ENCODE data around the gene ZNF337. TPM values are rescaled to one million over a fixed set of nuclear protein-coding genes. Genes with fewer than 3 reads are reported as not detected.
"Not testable (repeated sequence)": the region's sequence is repeated elsewhere in the genome, so short reads cannot be mapped to it uniquely, and the experiment has no call there.

The ZNF337 gene
- total and polyA plus RNA-seq, 4 donors: 6.8 to 32.6 (median 10.3) TPM

DNA sequence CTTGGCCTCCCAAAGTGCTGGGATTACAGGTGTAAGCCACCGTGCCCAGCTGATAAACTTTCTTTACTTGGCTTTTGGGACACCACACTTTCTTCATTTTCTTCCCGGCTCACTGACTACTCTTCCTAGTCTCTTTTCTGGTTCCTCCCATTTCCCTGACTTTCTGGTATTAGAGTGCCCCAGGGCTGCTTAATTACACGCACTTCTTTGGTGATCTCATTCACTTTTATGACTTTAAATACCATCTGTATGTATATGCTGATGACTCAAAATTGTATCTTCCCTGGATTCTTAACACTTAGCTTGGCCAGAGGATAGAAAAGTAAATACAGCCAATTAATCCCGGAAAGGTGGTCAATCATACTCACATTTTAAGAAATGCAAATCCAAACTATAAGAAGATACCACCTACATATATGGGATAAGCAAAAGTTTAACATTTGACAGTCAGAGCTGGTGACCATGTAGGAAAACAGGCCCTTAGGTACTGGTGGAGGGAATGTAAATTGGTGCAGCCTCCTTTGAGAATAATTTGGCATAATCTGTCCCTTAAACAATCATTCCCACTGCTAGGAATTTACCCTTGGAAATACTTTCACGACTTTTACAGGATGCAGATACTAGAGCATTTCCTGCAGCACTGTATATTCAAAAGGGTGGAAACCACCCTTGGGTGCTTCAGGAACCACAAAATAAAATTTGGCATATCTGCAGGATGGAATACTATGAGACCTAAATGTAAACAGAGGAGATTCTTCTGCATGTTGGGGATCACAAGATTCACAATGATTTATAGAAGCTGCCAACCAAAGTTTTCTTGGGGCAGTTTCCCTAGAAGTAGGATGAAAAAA is 63.5 kb downstream of the ZNF337 start:
- Histone ChIP-seq H3K36me3 (ENCODE audit: control insufficient read depth in 4 of 4, insufficient read depth in 4 of 4, low read length in 4 of 4) (no peaks in the 10 kb centered on the region), H3K27me3 (ENCODE audit: control insufficient read depth in 3 of 3, insufficient read depth in 3 of 3, low read length in 2 of 3) (no peaks in the 10 kb centered on the region), H3K4me1 (ENCODE audit: control insufficient read depth in 5 of 5, insufficient read depth in 5 of 5, low read length in 5 of 5) (no peaks in the 10 kb centered on the region), H3K9ac (ENCODE audit: insufficient read depth in 1 of 2, low read length in 2 of 2) (no peak overlapping the region), H3K27ac (ENCODE audit: low read depth in 1 of 2, low read length in 1 of 2) (no peak overlapping the region), H3K9me3 (ENCODE audit: control insufficient read depth in 4 of 4, insufficient read depth in 3 of 4, low read length in 3 of 4) (peaks cover 0 to 9% (median 0%) of the 10 kb centered on the region in 4 donors), H3K4me3 (no peak overlapping the region)
- TF ChIP-seq, protein P1, sequence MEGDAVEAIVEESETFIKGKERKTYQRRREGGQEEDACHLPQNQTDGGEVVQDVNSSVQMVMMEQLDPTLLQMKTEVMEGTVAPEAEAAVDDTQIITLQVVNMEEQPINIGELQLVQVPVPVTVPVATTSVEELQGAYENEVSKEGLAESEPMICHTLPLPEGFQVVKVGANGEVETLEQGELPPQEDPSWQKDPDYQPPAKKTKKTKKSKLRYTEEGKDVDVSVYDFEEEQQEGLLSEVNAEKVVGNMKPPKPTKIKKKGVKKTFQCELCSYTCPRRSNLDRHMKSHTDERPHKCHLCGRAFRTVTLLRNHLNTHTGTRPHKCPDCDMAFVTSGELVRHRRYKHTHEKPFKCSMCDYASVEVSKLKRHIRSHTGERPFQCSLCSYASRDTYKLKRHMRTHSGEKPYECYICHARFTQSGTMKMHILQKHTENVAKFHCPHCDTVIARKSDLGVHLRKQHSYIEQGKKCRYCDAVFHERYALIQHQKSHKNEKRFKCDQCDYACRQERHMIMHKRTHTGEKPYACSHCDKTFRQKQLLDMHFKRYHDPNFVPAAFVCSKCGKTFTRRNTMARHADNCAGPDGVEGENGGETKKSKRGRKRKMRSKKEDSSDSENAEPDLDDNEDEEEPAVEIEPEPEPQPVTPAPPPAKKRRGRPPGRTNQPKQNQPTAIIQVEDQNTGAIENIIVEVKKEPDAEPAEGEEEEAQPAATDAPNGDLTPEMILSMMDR (IDR thresholded peaks at IDR 0.05; ENCODE audit: control extremely low read depth, extremely low read depth): no peak
- no peak for ATAC-seq (ENCODE audit: insufficient read depth, low FRiP score)
- WGBS, 2 donors: 73 to 84% methylated on average over 5 of the region's 5 CpGs
- DNase-seq: no peak

DNA sequence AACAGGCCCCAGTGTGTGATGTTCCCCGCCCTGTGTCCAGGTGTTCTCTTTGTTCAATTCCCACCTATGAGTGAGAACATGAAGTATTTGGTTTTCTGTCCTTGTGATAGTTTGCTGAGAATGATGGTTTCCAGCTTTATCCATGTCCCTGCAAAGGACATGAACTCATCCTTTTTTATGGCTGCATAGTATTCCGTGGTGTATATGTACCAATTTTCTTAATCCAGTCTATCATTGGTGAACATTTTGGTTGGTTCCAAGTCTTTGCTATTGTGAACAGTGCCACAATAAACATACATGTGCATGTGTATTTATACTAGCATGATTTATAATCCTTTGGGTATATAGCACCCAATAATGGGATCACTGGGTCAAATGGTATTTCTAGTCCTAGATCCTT is 66.0 kb downstream of the ZNF337 start:
- not testable (repeated sequence) for H3K36me3 ChIP-seq (ENCODE audit: control insufficient read depth in 4 of 4, insufficient read depth in 4 of 4, low read length in 4 of 4); H3K4me1 ChIP-seq (ENCODE audit: control insufficient read depth in 5 of 5, insufficient read depth in 5 of 5, low read length in 5 of 5); ATAC-seq (ENCODE audit: insufficient read depth, low FRiP score); H3K27ac ChIP-seq (ENCODE audit: low read depth in 1 of 2, low read length in 1 of 2); H3K9me3 ChIP-seq (ENCODE audit: control insufficient read depth in 4 of 4, insufficient read depth in 3 of 4, low read length in 3 of 4); H3K4me3 ChIP-seq; DNase-seq; H3K9ac ChIP-seq (ENCODE audit: insufficient read depth in 1 of 2, low read length in 2 of 2); H3K27me3 ChIP-seq (ENCODE audit: control insufficient read depth in 3 of 3, insufficient read depth in 3 of 3, low read length in 2 of 3)
- WGBS, 2 donors: 95 to 97% methylated on average over 2 of the region's 2 CpGs

DNA sequence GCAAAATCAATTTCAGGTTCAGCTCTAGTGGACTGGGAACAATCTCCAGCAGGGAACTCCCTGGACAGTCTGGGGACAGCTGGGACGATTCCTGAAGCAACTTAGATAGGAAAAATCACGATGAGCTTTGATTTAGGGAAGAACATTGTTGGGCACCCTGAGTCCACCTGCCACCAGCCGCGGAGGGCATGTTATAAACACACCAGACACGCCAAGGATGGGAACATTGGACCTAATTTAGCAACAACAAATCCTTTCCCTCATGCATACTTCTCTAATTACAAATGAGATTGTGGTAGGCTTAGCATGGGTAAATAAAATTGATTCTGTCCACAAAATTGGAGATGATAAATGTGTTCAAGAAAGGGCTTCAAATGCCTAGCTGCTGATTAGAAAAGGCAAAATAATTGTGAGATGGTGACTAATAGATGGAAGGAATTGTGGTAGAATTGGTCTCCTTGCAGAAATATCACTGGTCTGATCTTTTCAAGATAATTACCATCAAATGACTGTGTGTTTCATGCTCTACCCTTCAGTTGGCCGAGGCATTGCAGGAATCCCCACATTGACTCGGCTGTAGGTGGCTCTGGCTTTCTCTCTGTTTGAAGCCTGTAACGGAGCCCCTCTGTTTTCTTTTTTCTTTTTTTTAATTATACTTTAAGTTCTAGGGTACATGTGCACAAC is 66.7 kb downstream of the ZNF337 start:
- Histone ChIP-seq H3K9ac (ENCODE audit: insufficient read depth in 1 of 2, low read length in 2 of 2) (no peak overlapping the region), H3K36me3 (ENCODE audit: control insufficient read depth in 4 of 4, insufficient read depth in 4 of 4, low read length in 4 of 4) (no peaks in the 10 kb centered on the region), H3K4me3 (no peak overlapping the region), H3K27me3 (ENCODE audit: control insufficient read depth in 3 of 3, insufficient read depth in 3 of 3, low read length in 2 of 3) (no peaks in the 10 kb centered on the region), H3K27ac (ENCODE audit: low read depth in 1 of 2, low read length in 1 of 2) (no peak overlapping the region), H3K4me1 (ENCODE audit: control insufficient read depth in 5 of 5, insufficient read depth in 5 of 5, low read length in 5 of 5) (no peaks in the 10 kb centered on the region), H3K9me3 (ENCODE audit: control insufficient read depth in 4 of 4, insufficient read depth in 3 of 4, low read length in 3 of 4) (no peaks in the 10 kb centered on the region)
- ATAC-seq (ENCODE audit: insufficient read depth, low FRiP score): no peak
- no peak for DNase-seq
- 84 to 92% methylated on average over 8 of the region's 8 CpGs for WGBS, 2 donors
- TF ChIP-seq, protein P1 (IDR thresholded peaks at IDR 0.05; ENCODE audit: control extremely low read depth, extremely low read depth): no peak

- H3K4me3 ChIP-seq: no peak overlapping the region
- peaks cover 0 to 9% (median 4%) of the 10 kb centered on the region in 5 donors for H3K4me1 ChIP-seq (ENCODE audit: control insufficient read depth in 5 of 5, insufficient read depth in 5 of 5, low read length in 5 of 5)
- H3K9me3 ChIP-seq (ENCODE audit: control insufficient read depth in 4 of 4, insufficient read depth in 3 of 4, low read length in 3 of 4): no peaks in the 10 kb centered on the region
- no peak for DNase-seq
- WGBS, 2 donors: 75 to 81% methylated on average over 9 of the region's 9 CpGs
- ATAC-seq (ENCODE audit: insufficient read depth, low FRiP score): no peak
- TF ChIP-seq, protein P1 (IDR thresholded peaks at IDR 0.05; ENCODE audit: control extremely low read depth, extremely low read depth): no peak
- no peaks in the 10 kb centered on the region for H3K36me3 ChIP-seq (ENCODE audit: control insufficient read depth in 4 of 4, insufficient read depth in 4 of 4, low read length in 4 of 4)
- no peaks in the 10 kb centered on the region for H3K27me3 ChIP-seq (ENCODE audit: control insufficient read depth in 3 of 3, insufficient read depth in 3 of 3, low read length in 2 of 3)
- H3K27ac ChIP-seq (ENCODE audit: low read depth in 1 of 2, low read length in 1 of 2): no peak overlapping the region
- H3K9ac ChIP-seq (ENCODE audit: insufficient read depth in 1 of 2, low read length in 2 of 2): no peak overlapping the region
Measured at GRCh38 chr20:25626779-25627178, 69.9 kb downstream of the ZNF337 start.

Measured in lung (tissue), 12 donors.